GM12878 (cell line): Measurements from ENCODE around the gene CAPN14. TPM values are rescaled to one million over a fixed set of nuclear protein-coding genes. Genes with fewer than 3 reads are reported as not detected.

Source experiments
- ATAC-seq: fragments of 200-7000 bp; cut with Tn5 transposase; 3 replicates; pipeline ENCODE4 v1.9.1; 2020; ENCODE audit warnings: mild to moderate bottlenecking, moderate library complexity
- BruUV-seq: library from RNA; stranded (reverse); fragments of 400-500 nt; replicated peaks from 2 replicates; lab custom pipeline; 2021; lab: Mats Ljungman, UMichigan
- CTCF ChIA-PET: fragments of 300-600 bp; sonication (Branson Sonifier 250); formaldehyde crosslinking; extraction: SDS; loops from one replicate; lab custom pipeline; 2021; ENCODE audit warnings: inconsistent platforms; lab: Yijun Ruan, JAX
- POLR2A ChIA-PET: fragments of 350-600 bp; formaldehyde crosslinking; extraction: SDS; loops from one replicate; lab custom pipeline; 2021; ENCODE audit warnings: inconsistent platforms; lab: Charles Lee
- RAD21 ChIA-PET: fragments of 300-600 bp; sonication (Branson Sonifier 250); formaldehyde crosslinking; loops from one replicate; lab custom pipeline; 2023; ENCODE audit warnings: antibody characterized with exemption; ENCODE audit not compliant: unreplicated experiment; lab: Charles Lee
- SMC1A ChIA-PET: fragments of 300-600 bp; sonication (Branson Sonifier 250); formaldehyde crosslinking; loops from one replicate; lab custom pipeline; 2023; ENCODE audit not compliant: unreplicated experiment, uncharacterized antibody; lab: Charles Lee
- DNase-seq: peaks from one replicate; pipeline ENCODE4 v3.0.0-alpha.2; 2011; ENCODE audit warnings: low read depth, low spot score
- FAIRE-seq: peaks from 3 replicates; lab custom pipeline; 2011; peaks lifted over from hg19 to GRCh38; lab: Jason Lieb, UNC
- H2AFZ ChIP-seq: 2 replicates; pipeline ENCODE4 v1.6.0; 2011; ENCODE audit warnings: low read depth, low read length, control low read depth; ENCODE audit not compliant: control insufficient read depth
- H3K27ac ChIP-seq: 2 replicates; pipeline ENCODE4 v1.5.1; 2011; ENCODE audit warnings: control low read depth; ENCODE audit not compliant: control insufficient read depth, insufficient read depth
- H3K27me3 ChIP-seq, 2 experiments: replicated peaks in 1 of 2; 2 replicates each; pipeline versions ENCODE4 v1.6.0 to v1.6.1; 2011; ENCODE audit warnings: low read length in 1 of 2; ENCODE audit not compliant: control insufficient read depth in 2 of 2, insufficient read depth in 2 of 2
- H3K36me3 ChIP-seq, 2 experiments: 2 replicates each; pipeline ENCODE4 v1.5.1; 2011; ENCODE audit warnings: low read length in 1 of 2; ENCODE audit not compliant: control insufficient read depth in 2 of 2, insufficient read depth in 2 of 2
- H3K4me1 ChIP-seq: 2 replicates; pipeline ENCODE4 v1.6.1; 2011; ENCODE audit warnings: mild to moderate bottlenecking, low read length, moderate library complexity, mixed read lengths; ENCODE audit not compliant: control insufficient read depth, insufficient read depth
- H3K4me2 ChIP-seq: 2 replicates; pipeline ENCODE4 v1.6.0; 2011; ENCODE audit warnings: control low read depth; ENCODE audit not compliant: control insufficient read depth, insufficient read depth
- H3K4me3 ChIP-seq: fragments of 200-600 bp; sonication (generic); 2 replicates; pipeline ENCODE4 v1.5.1; 2016
- H3K79me2 ChIP-seq: 2 replicates; pipeline ENCODE4 v1.6.0; 2011; ENCODE audit warnings: low read length; ENCODE audit not compliant: control insufficient read depth, insufficient read depth
- H3K9ac ChIP-seq: 2 replicates; pipeline ENCODE4 v1.8.0; 2011; ENCODE audit warnings: low read length, control low read depth, mixed read lengths; ENCODE audit not compliant: control insufficient read depth, insufficient read depth
- H3K9me3 ChIP-seq: replicated peaks from 3 replicates; pipeline ENCODE4 v1.5.1; 2011; ENCODE audit warnings: mild to moderate bottlenecking, low read length; ENCODE audit not compliant: control insufficient read depth, insufficient read depth
- H4K20me1 ChIP-seq: 2 replicates; pipeline ENCODE4 v1.6.0; 2011; ENCODE audit not compliant: control insufficient read depth, insufficient read depth
- BACH1 ChIP-seq: fragments of 450-650 bp; IDR thresholded peaks from 2 replicates; pipeline ENCODE4 v1.6.1; 2017; ENCODE audit warnings: mild to moderate bottlenecking, borderline replicate concordance
- EED ChIP-seq: sonication (generic); IDR thresholded peaks from 2 replicates; pipeline ENCODE4 v1.6.1; 2016; ENCODE audit warnings: antibody characterized with exemption, low read depth
- KLF5 ChIP-seq: fragments of 450-650 bp; IDR thresholded peaks from 2 replicates; pipeline ENCODE4 v1.6.1; 2014; ENCODE audit warnings: mild to moderate bottlenecking; ENCODE audit not compliant: partially characterized antibody
- NFXL1 ChIP-seq: fragments of 450-650 bp; IDR thresholded peaks from 2 replicates; pipeline ENCODE4 v1.6.1; 2017; ENCODE audit warnings: antibody characterized with exemption, mild to moderate bottlenecking, borderline replicate concordance
- NR2C1 ChIP-seq: fragments of 450-650 bp; IDR thresholded peaks from 2 replicates; pipeline ENCODE4 v1.6.1; 2017; ENCODE audit warnings: antibody characterized with exemption, mild to moderate bottlenecking, moderate library complexity
- NR2C2 ChIP-seq: IDR thresholded peaks from 2 replicates; pipeline ENCODE4 v1.6.1; 2011; ENCODE audit warnings: borderline replicate concordance, low read depth; ENCODE audit not compliant: control insufficient read depth, insufficient read length
- POU2F2 ChIP-seq: IDR thresholded peaks from 3 replicates; pipeline ENCODE4 v1.6.1; 2011; ENCODE audit warnings: low read depth, mild to moderate bottlenecking, low read length, borderline replicate concordance
- RAD51 ChIP-seq: fragments of 450-650 bp; IDR thresholded peaks from 2 replicates; pipeline ENCODE4 v1.6.1; 2016; ENCODE audit warnings: moderate library complexity, mild to moderate bottlenecking, inconsistent platforms
- RFX5 ChIP-seq: IDR thresholded peaks from 2 replicates; pipeline ENCODE4 v1.6.1; 2011; ENCODE audit warnings: low read depth, low read length, improper control_type of control experiment
- SMAD5 ChIP-seq: IDR thresholded peaks from 2 replicates; pipeline ENCODE4 v1.6.1; 2016; ENCODE audit warnings: antibody characterized with exemption, low read depth
- TCF3 ChIP-seq: IDR thresholded peaks from 2 replicates; pipeline ENCODE4 v1.6.1; 2012; ENCODE audit warnings: low read depth, mild to moderate bottlenecking, low read length, borderline replicate concordance; ENCODE audit not compliant: insufficient read depth
- ZBTB11 ChIP-seq: fragments of 450-650 bp; formaldehyde crosslinking; IDR thresholded peaks from 2 replicates; pipeline ENCODE4 v1.5.0; 2022; ENCODE audit warnings: mild to moderate bottlenecking, missing genetic modification characterization
- ZNF207 ChIP-seq: fragments of 450-650 bp; IDR thresholded peaks from 2 replicates; pipeline ENCODE4 v1.6.1; 2014; ENCODE audit warnings: antibody characterized with exemption, mild to moderate bottlenecking, borderline replicate concordance
- WGBS: methylation state at CpG from one replicate; pipeline ENCODE4 v1.1.6; 2016; ENCODE audit warnings: low lambda C conversion rate; ENCODE audit not compliant: insufficient replicate concordance, insufficient coverage; ENCODE audit errors: missing lambda C conversion rate; 5-methylcytosine and 5-hydroxymethylcytosine counted together
- in situ Hi-C: fragments of 300-500 bp; cut with MboI; formaldehyde crosslinking; loops from 9 replicates; pipeline ENCODE4 v1.14.3; 2018; ENCODE audit warnings: mixed read lengths
- intact Hi-C: fragments of 100-400 bp; cut with micrococcal nuclease; formaldehyde crosslinking; loops from one replicate; pipeline ENCODE4 v1.14.2; 2022; ENCODE audit not compliant: unreplicated experiment
- polyA plus RNA-seq, 11 experiments: library from polyadenylated mRNA; depleted of rRNA in 4 of 11; unstranded in 6 of 11; stranded (reverse) in 5 of 11; fragments of >200 nt; fragmentation: Nextera tagmentation in 4 of 11; fragmentation: Illumina TruSeq in 1 of 11; extraction: Ambion mirVana in 4 of 11; extraction: Trizol in 1 of 11; gene quantifications; 1 replicate in 1 of 11; 2 replicates in 10 of 11; pipeline versions ENCODE4 v1.2.1 to v1.2.3, GENCODE V29; 2011 to 2016; ENCODE audit warnings: inconsistent platforms in 2 of 11, missing spikeins in 2 of 11, low read depth in 1 of 11
- total RNA-seq, 4 experiments: library from RNA; depleted of rRNA in 3 of 4; stranded (reverse); fragments of >200 nt in 3 of 4; fragmentation: Illumina TruSeq in 1 of 4; extraction: Trizol in 1 of 4; gene quantifications; 2 replicates each; pipeline versions ENCODE4 v1.2.1 to v1.2.3, GENCODE V29; 2013 to 2021
- TF ChIP-seq, protein P1 (sequence below): IDR thresholded peaks from 2 replicates; pipeline ENCODE4 v1.6.1; 2011; ENCODE audit warnings: mild to moderate bottlenecking, low read depth, low read length, moderate library complexity; ENCODE audit not compliant: insufficient replicate concordance
- TF ChIP-seq, protein P2 (sequence below): IDR thresholded peaks from 2 replicates; pipeline ENCODE4 v1.6.1; 2011; ENCODE audit warnings: borderline replicate concordance, low read depth, mild to moderate bottlenecking, moderate library complexity, mixed read lengths, low read length; ENCODE audit not compliant: insufficient read depth; ENCODE audit errors: extremely low read length

CAPN14 gene
- total and polyA plus RNA-seq, 10 of the 15 experiments (the other 5 are each of a cell fraction or from before 2014, with no cell fraction given) = 0.08 to 1.5 (median 1.1) TPM

DNA sequence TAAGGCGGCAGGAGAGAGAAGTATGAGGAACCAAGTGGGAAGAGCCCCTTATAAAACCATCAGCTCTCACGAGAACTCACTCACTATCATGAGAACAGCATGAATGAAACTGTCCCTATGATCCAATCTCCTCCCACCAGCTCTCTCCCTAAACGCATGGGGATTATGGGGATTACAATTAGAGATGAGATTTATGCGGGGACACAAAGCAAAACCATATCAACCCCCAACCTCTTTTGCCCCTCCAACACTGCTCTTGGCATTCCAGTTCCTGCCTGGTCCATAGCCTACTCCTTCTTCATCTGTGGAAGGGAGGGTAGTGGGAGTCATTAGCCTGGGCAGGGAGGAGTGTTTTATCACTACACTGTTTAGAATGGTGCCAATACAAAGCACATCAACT is 15.3 kb upstream of the CAPN14 start:
- no peaks in the 10 kb centered on the region for H4K20me1 ChIP-seq
- H3K9ac ChIP-seq = no peak overlapping the region
- no peak overlapping the region for H3K4me2 ChIP-seq
- no peaks in the 10 kb centered on the region for H3K79me2 ChIP-seq
- intact Hi-C loops = loop anchor here (2.0 kb wide), 1 partner anchor 100 kb away; no protein-coding TSS in a partner anchor
- ChIA-PET SMC1A (interaction anchor here (1.2 to 5.1 kb wide), 3 partner anchors 23 to 97 kb away, joined by 3 to 30 read pairs (median 5); no protein-coding TSS in a partner anchor), CTCF (interaction anchor here (0.9 to 7.4 kb wide), 7 partner anchors 10 to 100 kb away, joined by 3 to 68 read pairs (median 7); partner anchors contain the start of gene CAPN14), RAD21 (interaction anchor here (1.1 to 5.3 kb wide), 3 partner anchors 22 to 26 kb away, joined by 3 to 35 read pairs (median 3); no protein-coding TSS in a partner anchor), POLR2A (no interaction called here)
- no peaks in the 10 kb centered on the region; the same call in 2 of the 3 replicates for H3K9me3 ChIP-seq
- H3K36me3 ChIP-seq = no peaks in the 10 kb centered on the region
- BruUV-seq = no TSS peak
- H3K4me1 ChIP-seq = no peaks in the 10 kb centered on the region; the same call in 1 of the 2 replicates
- no peak for TF ChIP-seq SMAD5
- no peak for TF ChIP-seq NR2C1
- no peak for TF ChIP-seq BACH1
- no peak for TF ChIP-seq RFX5
- TF ChIP-seq RAD51 = no peak
- no peak for TF ChIP-seq EED
- TF ChIP-seq ZNF207 = no peak
- no peak for TF ChIP-seq NR2C2
- no peak for TF ChIP-seq NFXL1
- TF ChIP-seq ZBTB11 (CRISPR knock-in tag) = no peak
- no peak for TF ChIP-seq KLF5
- no peak for TF ChIP-seq POU2F2
- no peak for TF ChIP-seq TCF3
- TF ChIP-seq, protein P1, sequence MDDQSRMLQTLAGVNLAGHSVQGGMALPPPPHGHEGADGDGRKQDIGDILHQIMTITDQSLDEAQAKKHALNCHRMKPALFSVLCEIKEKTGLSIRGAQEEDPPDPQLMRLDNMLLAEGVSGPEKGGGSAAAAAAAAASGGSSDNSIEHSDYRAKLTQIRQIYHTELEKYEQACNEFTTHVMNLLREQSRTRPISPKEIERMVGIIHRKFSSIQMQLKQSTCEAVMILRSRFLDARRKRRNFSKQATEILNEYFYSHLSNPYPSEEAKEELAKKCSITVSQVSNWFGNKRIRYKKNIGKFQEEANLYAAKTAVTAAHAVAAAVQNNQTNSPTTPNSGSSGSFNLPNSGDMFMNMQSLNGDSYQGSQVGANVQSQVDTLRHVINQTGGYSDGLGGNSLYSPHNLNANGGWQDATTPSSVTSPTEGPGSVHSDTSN = no peak
- TF ChIP-seq, protein P2, sequence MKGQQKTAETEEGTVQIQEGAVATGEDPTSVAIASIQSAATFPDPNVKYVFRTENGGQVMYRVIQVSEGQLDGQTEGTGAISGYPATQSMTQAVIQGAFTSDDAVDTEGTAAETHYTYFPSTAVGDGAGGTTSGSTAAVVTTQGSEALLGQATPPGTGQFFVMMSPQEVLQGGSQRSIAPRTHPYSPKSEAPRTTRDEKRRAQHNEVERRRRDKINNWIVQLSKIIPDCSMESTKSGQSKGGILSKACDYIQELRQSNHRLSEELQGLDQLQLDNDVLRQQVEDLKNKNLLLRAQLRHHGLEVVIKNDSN = no peak
- in situ Hi-C loops = no loop called here
- WGBS = 50% methylated on average over 4 of the region's 4 CpGs
- H3K27me3 ChIP-seq = no peaks in the 10 kb centered on the region
- no peak overlapping the region for H3K4me3 ChIP-seq
- ATAC-seq = no peak
- no peak for FAIRE-seq
- no peak overlapping the region for H3K27ac ChIP-seq
- no peak overlapping the region for H2AFZ ChIP-seq
- no peak for DNase-seq
